ENCODE measurements around the gene AHNAK2.

DNA sequence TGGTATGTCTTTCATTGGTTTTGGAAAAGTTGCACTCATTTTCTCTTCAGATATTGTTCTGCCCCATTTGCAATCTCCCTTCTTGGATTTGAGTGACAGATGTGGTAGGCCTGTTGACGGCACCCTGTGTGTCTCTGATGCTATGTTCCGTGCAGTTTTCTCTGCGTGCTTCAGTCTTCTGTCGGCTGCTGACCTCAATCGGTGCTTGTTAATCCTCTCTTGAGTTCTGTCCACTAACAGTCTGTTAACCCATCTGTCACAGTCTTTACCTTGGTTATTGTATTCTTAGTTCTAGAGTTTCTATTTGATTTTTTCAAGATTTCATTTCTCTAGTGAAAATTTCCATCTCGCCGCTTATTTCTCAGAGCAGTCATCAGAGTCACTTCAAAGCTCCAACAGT, 74.2 kb downstream of the AHNAK2 start:
- no peak for TF ChIP-seq CTCF (IDR thresholded peaks at IDR 0.05)
- TF ChIP-seq ZFX (IDR thresholded peaks at IDR 0.05; ENCODE audit: borderline replicate concordance) = no peak

Measured in 22Rv1 (cell line).